Loucy (cell line): ENCODE measurements around the gene SIK2.

ENCODE experiments used
- H2AFZ ChIP-seq: fragments of 200-600 bp; sonication (generic); 2 replicates; pipeline ENCODE4 v1.6.0; 2016; ENCODE audit warnings: antibody characterized with exemption, mild to moderate bottlenecking, low read length, moderate library complexity
- H3F3A ChIP-seq: fragments of 200-600 bp; 2 replicates; pipeline ENCODE4 v1.6.0; 2016; ENCODE audit warnings: antibody characterized with exemption, low read depth, mild to moderate bottlenecking
- H3K27me3 ChIP-seq: fragments of 200-600 bp; sonication (generic); 2 replicates; pipeline ENCODE4 v1.6.1; 2014; ENCODE audit warnings: low read length, mild to moderate bottlenecking; ENCODE audit not compliant: insufficient read depth, poor library complexity, severe bottlenecking
- H3K36me3 ChIP-seq: fragments of 200-600 bp; sonication (generic); 2 replicates; pipeline ENCODE4 v1.6.1; 2016; ENCODE audit warnings: low read length; ENCODE audit not compliant: insufficient read depth
- H3K4me1 ChIP-seq: fragments of 200-600 bp; sonication (generic); 2 replicates; pipeline ENCODE4 v1.5.1; 2014; ENCODE audit warnings: low read length, mild to moderate bottlenecking; ENCODE audit not compliant: insufficient read depth, poor library complexity, severe bottlenecking
- H3K4me2 ChIP-seq: fragments of 200-600 bp; sonication (generic); 2 replicates; pipeline ENCODE4 v1.6.0; 2014; ENCODE audit warnings: antibody characterized with exemption, low read length, low read depth, mild to moderate bottlenecking; ENCODE audit not compliant: poor library complexity, severe bottlenecking
- H3K4me3 ChIP-seq: fragments of 200-600 bp; sonication (generic); 2 replicates; pipeline ENCODE4 v1.5.1; 2014; ENCODE audit warnings: low read length, mild to moderate bottlenecking, mixed read lengths; ENCODE audit not compliant: poor library complexity, severe bottlenecking
- H3K79me2 ChIP-seq: fragments of 200-600 bp; sonication (generic); 2 replicates; pipeline ENCODE4 v1.6.1; 2014; ENCODE audit warnings: low read length; ENCODE audit not compliant: insufficient read depth
- H3K9ac ChIP-seq: fragments of 200-600 bp; sonication (generic); 2 replicates; pipeline ENCODE4 v1.6.0; 2014; ENCODE audit warnings: mild to moderate bottlenecking, low read depth, low read length, moderate library complexity; ENCODE audit not compliant: poor library complexity, severe bottlenecking
- H3K9me2 ChIP-seq: fragments of 200-600 bp; sonication (generic); replicated peaks from 2 replicates; pipeline ENCODE4 v1.6.1; 2016; ENCODE audit warnings: low read depth, low read length, mixed read lengths
- H3K9me3 ChIP-seq: fragments of 200-600 bp; sonication (generic); 2 replicates; pipeline ENCODE4 v1.6.1; 2014; ENCODE audit warnings: mild to moderate bottlenecking, antibody characterized with exemption, low read length, low read depth; ENCODE audit not compliant: insufficient read depth
- H4K20me1 ChIP-seq: fragments of 200-600 bp; sonication (generic); 2 replicates; pipeline ENCODE4 v1.6.0; 2014; ENCODE audit warnings: antibody characterized with exemption, low read length, mild to moderate bottlenecking; ENCODE audit not compliant: insufficient read depth, poor library complexity, severe bottlenecking
- CTCF ChIP-seq: fragments of 200-600 bp; sonication (generic); conservative IDR thresholded peaks from 2 replicates; pipeline ENCODE4 v1.5.1; 2014; ENCODE audit warnings: mild to moderate bottlenecking, antibody characterized with exemption, low read length
- EZH2phosphoT487 ChIP-seq: fragments of 200-600 bp; IDR thresholded peaks from 2 replicates; pipeline ENCODE4 v1.6.1; 2018; ENCODE audit warnings: antibody characterized with exemption, mild to moderate bottlenecking, moderate library complexity, borderline replicate concordance

SIK2 gene

GRCh38 chr11:111641339-111642015, 39.2 kb downstream of the SIK2 start:
- Histone ChIP-seq H3K79me2 (peaks cover 7% of the 10 kb centered on the region; the same call in 1 of the 2 replicates), H3K4me1 (peaks cover 15% of the 10 kb centered on the region), H4K20me1 (no peaks in the 10 kb centered on the region), H3K4me2 (no peak overlapping the region), H3K36me3 (peaks cover 21% of the 10 kb centered on the region; the same call in 1 of the 2 replicates), H3K4me3 (no peak overlapping the region), H3K9me2 (no peaks in the 10 kb centered on the region), H3K9ac (no peak overlapping the region), H3F3A (no peaks in the 10 kb centered on the region), H2AFZ (no peak overlapping the region), H3K27me3 (no peaks in the 10 kb centered on the region), H3K9me3 (no peaks in the 10 kb centered on the region)
- TF ChIP-seq EZH2phosphoT487 (no peak), CTCF (no peak)

GRCh38 chr11:111642542-111642941, 40.3 kb downstream of the SIK2 start:
- Histone ChIP-seq H3K79me2 (peaks cover 7% of the 10 kb centered on the region; the same call in 1 of the 2 replicates), H3K9me3 (no peaks in the 10 kb centered on the region), H2AFZ (no peak overlapping the region), H3K9me2 (no peaks in the 10 kb centered on the region), H3K4me3 (no peak overlapping the region), H3K36me3 (peaks cover 21% of the 10 kb centered on the region; the same call in 1 of the 2 replicates), H4K20me1 (no peaks in the 10 kb centered on the region), H3K9ac (no peak overlapping the region), H3K27me3 (no peaks in the 10 kb centered on the region), H3K4me2 (no peak overlapping the region), H3K4me1 (peaks cover 15% of the 10 kb centered on the region), H3F3A (no peaks in the 10 kb centered on the region)
- no peak for TF ChIP-seq CTCF
- TF ChIP-seq EZH2phosphoT487, result no peak

DNA sequence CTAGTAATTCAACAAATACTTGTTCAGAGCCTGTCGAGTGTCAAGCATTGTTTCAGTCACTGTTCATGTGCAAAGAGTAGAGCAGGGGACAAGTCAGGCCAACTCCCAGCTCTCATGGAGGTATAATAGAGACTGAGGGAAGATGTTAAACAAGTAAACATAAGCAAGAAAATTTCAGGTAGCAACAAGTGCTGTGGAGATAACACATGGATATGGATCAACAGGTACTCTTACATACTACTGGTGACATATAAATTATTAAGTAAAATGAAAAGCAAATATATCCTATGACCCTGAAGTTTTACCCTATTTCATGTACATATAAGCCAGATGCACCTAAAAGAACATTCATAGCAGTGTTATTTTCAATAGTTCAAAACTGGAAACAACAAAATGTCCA, 42.7 kb downstream of the SIK2 start:
- Histone ChIP-seq H3F3A (no peaks in the 10 kb centered on the region), H3K4me2 (no peak overlapping the region), H3K9me3 (no peaks in the 10 kb centered on the region), H3K9me2 (no peaks in the 10 kb centered on the region), H3K36me3 (peaks cover 15% of the 10 kb centered on the region; the same call in 1 of the 2 replicates), H4K20me1 (no peaks in the 10 kb centered on the region), H3K4me1 (peaks cover 9% of the 10 kb centered on the region), H3K27me3 (no peaks in the 10 kb centered on the region), H3K4me3 (no peak overlapping the region), H2AFZ (no peak overlapping the region), H3K9ac (no peak overlapping the region), H3K79me2 (no peaks in the 10 kb centered on the region)
- TF ChIP-seq EZH2phosphoT487, result no peak
- TF ChIP-seq CTCF, result no peak
